ENCODE measurements around the gene CPNE6. TPM values are rescaled to one million over a fixed set of nuclear protein-coding genes. Genes with fewer than 3 reads are reported as not detected.

The CPNE6 gene
- total and polyA plus RNA-seq, 4 donors, result 0.05 to 0.17 TPM; not detected in 2

GRCh38 chr14:24113801-24114531, 42.6 kb downstream of the CPNE6 start:
- H3K9me3 ChIP-seq (ENCODE audit: control insufficient read depth in 4 of 4, low read length in 3 of 4), result no peaks in the 10 kb centered on the region
- peak overlapping the region; percentile 55 to 94 (median 90) for H3K4me3 ChIP-seq (ENCODE audit: low read depth in 1 of 3, low read length in 3 of 3)
- peaks cover 4 to 51% (median 42%) of the 10 kb centered on the region in 4 donors for H3K4me1 ChIP-seq (ENCODE audit: control insufficient read depth in 4 of 4, insufficient read depth in 4 of 4, low read length in 3 of 4)
- peak overlapping the region; percentile 94 to 97 for H3K9ac ChIP-seq (ENCODE audit: low read depth in 1 of 2, low read length in 2 of 2)
- H3K27me3 ChIP-seq (ENCODE audit: control insufficient read depth in 4 of 4, insufficient read depth in 4 of 4, low read length in 3 of 4), result no peaks in the 10 kb centered on the region
- TF ChIP-seq RXRA (IDR thresholded peaks at IDR 0.05) (peak; percentile 99), HNF4G (IDR thresholded peaks at IDR 0.05) (peak; percentile 98), SP1 (IDR thresholded peaks at IDR 0.05) (peak; percentile 94), EGR1 (IDR thresholded peaks at IDR 0.05; ENCODE audit: low read depth in 2 of 2) (peak; percentile 82 to 94), NR2F2 (IDR thresholded peaks at IDR 0.05) (peak; percentile 25), FOXA2 (IDR thresholded peaks at IDR 0.05) (peak; percentile 49), REST (IDR thresholded peaks at IDR 0.05) (peak; percentile 78), JUND (IDR thresholded peaks at IDR 0.05) (peak; percentile 61 to 89), FOXA1 (IDR thresholded peaks at IDR 0.05) (peak; percentile 90), GABPA (IDR thresholded peaks at IDR 0.05 in 1 of 2, conservative IDR thresholded peaks at IDR 0.05 in 1 of 2) (peak; percentile 68 to 84), YY1 (IDR thresholded peaks at IDR 0.05) (peak; percentile 28), RAD21 (IDR thresholded peaks at IDR 0.05) (peak in 1 of 2 donors; percentile 59), HNF4A (conservative IDR thresholded peaks at IDR 0.05) (peak; percentile 97 to 98), TAF1 (conservative IDR thresholded peaks at IDR 0.05) (peak; percentile 96)
- TF ChIP-seq, protein P1, sequence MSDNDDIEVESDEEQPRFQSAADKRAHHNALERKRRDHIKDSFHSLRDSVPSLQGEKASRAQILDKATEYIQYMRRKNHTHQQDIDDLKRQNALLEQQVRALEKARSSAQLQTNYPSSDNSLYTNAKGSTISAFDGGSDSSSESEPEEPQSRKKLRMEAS (IDR thresholded peaks at IDR 0.05), result peak; percentile 63
- TF ChIP-seq, protein P2, sequence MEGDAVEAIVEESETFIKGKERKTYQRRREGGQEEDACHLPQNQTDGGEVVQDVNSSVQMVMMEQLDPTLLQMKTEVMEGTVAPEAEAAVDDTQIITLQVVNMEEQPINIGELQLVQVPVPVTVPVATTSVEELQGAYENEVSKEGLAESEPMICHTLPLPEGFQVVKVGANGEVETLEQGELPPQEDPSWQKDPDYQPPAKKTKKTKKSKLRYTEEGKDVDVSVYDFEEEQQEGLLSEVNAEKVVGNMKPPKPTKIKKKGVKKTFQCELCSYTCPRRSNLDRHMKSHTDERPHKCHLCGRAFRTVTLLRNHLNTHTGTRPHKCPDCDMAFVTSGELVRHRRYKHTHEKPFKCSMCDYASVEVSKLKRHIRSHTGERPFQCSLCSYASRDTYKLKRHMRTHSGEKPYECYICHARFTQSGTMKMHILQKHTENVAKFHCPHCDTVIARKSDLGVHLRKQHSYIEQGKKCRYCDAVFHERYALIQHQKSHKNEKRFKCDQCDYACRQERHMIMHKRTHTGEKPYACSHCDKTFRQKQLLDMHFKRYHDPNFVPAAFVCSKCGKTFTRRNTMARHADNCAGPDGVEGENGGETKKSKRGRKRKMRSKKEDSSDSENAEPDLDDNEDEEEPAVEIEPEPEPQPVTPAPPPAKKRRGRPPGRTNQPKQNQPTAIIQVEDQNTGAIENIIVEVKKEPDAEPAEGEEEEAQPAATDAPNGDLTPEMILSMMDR (IDR thresholded peaks at IDR 0.05; ENCODE audit: low read depth, low read length, missing input control), result no peak
- TF ChIP-seq, protein P3, sequence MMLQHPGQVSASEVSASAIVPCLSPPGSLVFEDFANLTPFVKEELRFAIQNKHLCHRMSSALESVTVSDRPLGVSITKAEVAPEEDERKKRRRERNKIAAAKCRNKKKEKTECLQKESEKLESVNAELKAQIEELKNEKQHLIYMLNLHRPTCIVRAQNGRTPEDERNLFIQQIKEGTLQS (IDR thresholded peaks at IDR 0.05), result peak; percentile 76
- TF ChIP-seq, protein P4, sequence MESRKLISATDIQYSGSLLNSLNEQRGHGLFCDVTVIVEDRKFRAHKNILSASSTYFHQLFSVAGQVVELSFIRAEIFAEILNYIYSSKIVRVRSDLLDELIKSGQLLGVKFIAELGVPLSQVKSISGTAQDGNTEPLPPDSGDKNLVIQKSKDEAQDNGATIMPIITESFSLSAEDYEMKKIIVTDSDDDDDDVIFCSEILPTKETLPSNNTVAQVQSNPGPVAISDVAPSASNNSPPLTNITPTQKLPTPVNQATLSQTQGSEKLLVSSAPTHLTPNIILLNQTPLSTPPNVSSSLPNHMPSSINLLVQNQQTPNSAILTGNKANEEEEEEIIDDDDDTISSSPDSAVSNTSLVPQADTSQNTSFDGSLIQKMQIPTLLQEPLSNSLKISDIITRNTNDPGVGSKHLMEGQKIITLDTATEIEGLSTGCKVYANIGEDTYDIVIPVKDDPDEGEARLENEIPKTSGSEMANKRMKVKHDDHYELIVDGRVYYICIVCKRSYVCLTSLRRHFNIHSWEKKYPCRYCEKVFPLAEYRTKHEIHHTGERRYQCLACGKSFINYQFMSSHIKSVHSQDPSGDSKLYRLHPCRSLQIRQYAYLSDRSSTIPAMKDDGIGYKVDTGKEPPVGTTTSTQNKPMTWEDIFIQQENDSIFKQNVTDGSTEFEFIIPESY (IDR thresholded peaks at IDR 0.05), result peak; percentile 78
- under 1% methylated on average over 42 of the region's 42 CpGs for WGBS
- peak; percentile 86 for DNase-seq (ENCODE audit: low spot score)
- peak overlapping the region; percentile 99 to 100 for H3K27ac ChIP-seq (ENCODE audit: low read depth in 1 of 2, low read length in 2 of 2)
- peaks cover 2 to 13% (median 11%) of the 10 kb centered on the region in 4 donors for H3K36me3 ChIP-seq (ENCODE audit: control insufficient read depth in 4 of 4, insufficient read depth in 3 of 4, low read depth in 1 of 4, low read length in 3 of 4)
